H1 (cell line): Measurements from ENCODE around the gene PCSK4. TPM values are rescaled to one million over a fixed set of nuclear protein-coding genes. Genes with fewer than 3 reads are reported as not detected.

Source experiments
- ATF3 ChIP-seq: IDR thresholded peaks from 2 replicates; pipeline ENCODE4 v1.6.1; 2011; ENCODE audit warnings: low read depth, mild to moderate bottlenecking, low read length; ENCODE audit not compliant: insufficient read depth
- BCL11A ChIP-seq, 2 experiments: IDR thresholded peaks; one replicate each; pipeline ENCODE4 v1.6.1; 2011; ENCODE audit warnings: low read depth in 2 of 2, low read length in 2 of 2, mild to moderate bottlenecking in 2 of 2
- CREB1 ChIP-seq: IDR thresholded peaks from 2 replicates; pipeline ENCODE4 v1.6.1; 2012; ENCODE audit warnings: inconsistent platforms
- CTCF ChIP-seq, 3 experiments: IDR thresholded peaks; 1 replicate in 2 of 3; 2 replicates in 1 of 3; pipeline versions ENCODE4 v1.5.1 to v1.6.1; 2011; ENCODE audit warnings: low read length in 3 of 3, mild to moderate bottlenecking in 3 of 3, inconsistent platforms in 2 of 3, low read depth in 1 of 3, moderate library complexity in 1 of 3; ENCODE audit not compliant: insufficient read depth in 1 of 3; ENCODE audit errors: control extremely low read depth in 1 of 3
- FOSL1 ChIP-seq: IDR thresholded peaks from 2 replicates; pipeline ENCODE4 v1.6.1; 2011; ENCODE audit warnings: mild to moderate bottlenecking, low read depth, low read length, moderate library complexity; ENCODE audit not compliant: insufficient read depth
- GTF2F1 ChIP-seq: IDR thresholded peaks from 2 replicates; pipeline ENCODE4 v1.6.1; 2012; ENCODE audit warnings: low read depth, low read length, improper control_type of control experiment, borderline replicate concordance
- HDAC2 ChIP-seq, 2 experiments: fragments of 300-600 bp in 1 of 2; sonication (generic) in 1 of 2; IDR thresholded peaks; 2 replicates each; pipeline ENCODE4 v1.6.1; 2011 to 2012; ENCODE audit warnings: low read depth in 2 of 2, low read length in 2 of 2, mild to moderate bottlenecking in 2 of 2, moderate library complexity in 2 of 2, borderline replicate concordance in 1 of 2, inconsistent platforms in 1 of 2
- JUN ChIP-seq: IDR thresholded peaks from 2 replicates; pipeline ENCODE4 v1.6.1; 2011; ENCODE audit warnings: low read depth, mild to moderate bottlenecking, improper control_type of control experiment, low read length
- MAX ChIP-seq: IDR thresholded peaks from 2 replicates; pipeline ENCODE4 v1.6.1; 2012; ENCODE audit warnings: inconsistent platforms
- NANOG ChIP-seq: IDR thresholded peaks from 2 replicates; pipeline ENCODE4 v1.6.1; 2011; ENCODE audit warnings: low read length, low read depth, mild to moderate bottlenecking, inconsistent platforms; ENCODE audit not compliant: insufficient read depth, poor library complexity, severe bottlenecking
- POLR2A ChIP-seq, 2 experiments: IDR thresholded peaks; 1 replicate in 1 of 2; 2 replicates in 1 of 2; pipeline ENCODE4 v1.6.1; 2011; ENCODE audit warnings: low read depth in 2 of 2, low read length in 2 of 2, mild to moderate bottlenecking in 2 of 2; ENCODE audit errors: control extremely low read depth in 1 of 2
- RAD21 ChIP-seq, 2 experiments: IDR thresholded peaks in 1 of 2; conservative IDR thresholded peaks in 1 of 2; 2 replicates each; pipeline ENCODE4 v1.6.1; 2011; ENCODE audit warnings: low read depth in 2 of 2, low read length in 2 of 2, improper control_type of control experiment in 1 of 2, inconsistent platforms in 1 of 2, mild to moderate bottlenecking in 1 of 2, moderate library complexity in 1 of 2
- RNF2 ChIP-seq: fragments of 200-900, 300-1000 bp; sonication (generic); IDR thresholded peaks from 2 replicates; pipeline ENCODE4 v1.7.1; 2016; ENCODE audit warnings: borderline replicate concordance, low read depth, mild to moderate bottlenecking, antibody characterized with exemption, low read length; ENCODE audit not compliant: poor library complexity, severe bottlenecking; ENCODE audit errors: missing control alignments
- RXRA ChIP-seq: IDR thresholded peaks from 2 replicates; pipeline ENCODE4 v1.6.1; 2011; ENCODE audit warnings: low read depth, mild to moderate bottlenecking, low read length, moderate library complexity; ENCODE audit not compliant: insufficient read depth
- SIN3A ChIP-seq, 2 experiments: IDR thresholded peaks in 1 of 2; conservative IDR thresholded peaks in 1 of 2; 2 replicates each; pipeline ENCODE4 v1.6.1; 2011 to 2012; ENCODE audit warnings: low read length in 2 of 2, improper control_type of control experiment in 1 of 2, low read depth in 1 of 2, mild to moderate bottlenecking in 1 of 2
- SP4 ChIP-seq: IDR thresholded peaks from 2 replicates; pipeline ENCODE4 v1.6.1; 2012; ENCODE audit warnings: low read length, inconsistent platforms
- SUZ12 ChIP-seq: fragments of 200-600 bp; sonication (generic); IDR thresholded peaks from 2 replicates; pipeline ENCODE4 v1.6.1; 2012; ENCODE audit warnings: mild to moderate bottlenecking, inconsistent platforms, low read length, moderate library complexity, mixed read lengths
- TCF12 ChIP-seq: IDR thresholded peaks from 2 replicates; pipeline ENCODE4 v1.6.1; 2011; ENCODE audit warnings: low read depth, mild to moderate bottlenecking, low read length
- TEAD4 ChIP-seq: IDR thresholded peaks from 2 replicates; pipeline ENCODE4 v1.6.1; 2012; ENCODE audit warnings: low read depth, low read length, inconsistent platforms, mixed read lengths
- polyA plus RNA-seq, 7 experiments: library from polyadenylated mRNA; depleted of rRNA in 3 of 7; stranded (reverse) in 5 of 7; unstranded in 2 of 7; fragments of >200 nt in 5 of 7; fragments of 200-250 nt in 2 of 7; gene quantifications; 1 replicate in 5 of 7; 2 replicates in 1 of 7; 4 replicates in 1 of 7; pipeline versions ENCODE4 v1.2.1 to v1.2.3, GENCODE V29; 2011 to 2013; ENCODE audit warnings: missing spikeins in 2 of 7, mixed read lengths in 2 of 7
- total RNA-seq: library from RNA; stranded (reverse); fragmentation: NEBNext Ultra II Directional; extraction: Animal tissue kit (Norgen Biotek cat#: 25700); gene quantifications from 2 replicates; pipeline ENCODE4 v1.2.1, GENCODE V29; 2021

Gene PCSK4
- total and polyA plus RNA-seq, 2 of the 8 experiments (the other 6 are each of a cell fraction or from before 2014, with no cell fraction given): 9.8 to 10.7 TPM

- TF ChIP-seq NANOG (no peak), CTCF (IDR thresholded peaks at IDR 0.05; ENCODE audit: control extremely low read depth in 1 of 3, insufficient read depth in 1 of 3, low read depth in 1 of 3, low read length in 3 of 3) (peak; percentile 50 to 87 (median 73)), RAD21 (IDR thresholded peaks at IDR 0.05 in 1 of 2, conservative IDR thresholded peaks at IDR 0.05 in 1 of 2; ENCODE audit: low read depth in 2 of 2, low read length in 2 of 2) (peak; percentile 19 to 39; a peak in 3 of 4 replicates), SIN3A (conservative IDR thresholded peaks at IDR 0.05 in 1 of 2, IDR thresholded peaks at IDR 0.05 in 1 of 2; ENCODE audit: low read depth in 1 of 2, low read length in 2 of 2) (no peak), RXRA (no peak), JUN (no peak), MAX (peak; percentile 39), RNF2 (no peak), SUZ12 (no peak), FOSL1 (no peak), HDAC2 (IDR thresholded peaks at IDR 0.05; ENCODE audit: borderline replicate concordance in 1 of 2, low read depth in 2 of 2, low read length in 2 of 2) (0 out of 4 replicates have a peak, but pooled peaks of 1 of the 2 experiments have one; percentile 58), CREB1 (peak; percentile 53), POLR2A (IDR thresholded peaks at IDR 0.05; ENCODE audit: control extremely low read depth in 1 of 2, low read depth in 2 of 2, low read length in 2 of 2) (no peak), TCF12 (no peak), BCL11A (IDR thresholded peaks at IDR 0.05; ENCODE audit: low read depth in 2 of 2, low read length in 2 of 2) (no peak), GTF2F1 (no peak), ATF3 (no peak), SP4 (no peak), TEAD4 (no peak)
Observed at GRCh38 chr19:1465191-1466016, 24.7 kb downstream of the PCSK4 start (continued).
